SK-N-SH (cell line): ENCODE measurements around the gene ADAMTS2. TPM values are rescaled to one million over a fixed set of nuclear protein-coding genes. Genes with fewer than 3 reads are reported as not detected.

Source experiments
- CTCF ChIA-PET: fragments of 300-600, 350-600 bp; formaldehyde crosslinking; extraction: SDS; loops from one replicate; lab custom pipeline; 2021; lab: Yijun Ruan, JAX
- POLR2A ChIA-PET: fragments of 350-600 bp; sonication (Branson Sonifier 250); formaldehyde crosslinking; extraction: SDS; loops from one replicate; lab custom pipeline; 2020; ENCODE audit warnings: antibody characterized with exemption, inconsistent platforms; lab: Yijun Ruan, JAX
- DNase-seq: peaks from one replicate; pipeline ENCODE4 v3.0.0; 2012
- H2AFZ ChIP-seq: fragments of 200-600 bp; sonication (generic); 2 replicates; pipeline ENCODE4 v1.8.1; 2016; ENCODE audit warnings: antibody characterized with exemption, mild to moderate bottlenecking, low read depth
- H3F3A ChIP-seq: fragments of 200-600 bp; sonication (generic); replicated peaks from 2 replicates; pipeline ENCODE3; 2016; ENCODE audit warnings: antibody characterized with exemption, mild to moderate bottlenecking; ENCODE audit not compliant: insufficient read depth
- H3K27ac ChIP-seq, 2 experiments: fragments of 200-500 bp in 1 of 2; fragments of 200-600 bp in 1 of 2; sonication (Bioruptor generic) in 1 of 2; sonication (generic), shearing (Covaris generic) in 1 of 2; 2 replicates each; pipeline versions ENCODE4 v1.5.1 to v1.6.1; 2014 to 2016; ENCODE audit warnings: low read depth in 2 of 2, inconsistent platforms in 1 of 2, low read length in 1 of 2, mild to moderate bottlenecking in 1 of 2, mixed read lengths in 1 of 2
- H3K27me3 ChIP-seq: fragments of 200-600 bp; sonication (generic), shearing (Covaris generic); 2 replicates; pipeline ENCODE4 v1.6.1; 2016; ENCODE audit warnings: mixed run types; ENCODE audit not compliant: insufficient read depth
- H3K36me3 ChIP-seq, 2 experiments: fragments of 200-500 bp in 1 of 2; fragments of 200-600 bp in 1 of 2; sonication (Bioruptor generic) in 1 of 2; sonication (generic) in 1 of 2; replicated peaks in 1 of 2; 2 replicates each; pipeline versions ENCODE3 to v1.5.1; 2014 to 2016; ENCODE audit warnings: low read length in 1 of 2, mild to moderate bottlenecking in 1 of 2; ENCODE audit not compliant: insufficient read depth in 2 of 2, control insufficient read depth in 1 of 2
- H3K4me1 ChIP-seq, 2 experiments: fragments of 200-500 bp in 1 of 2; fragments of 200-600 bp in 1 of 2; sonication (Bioruptor generic) in 1 of 2; sonication (generic), shearing (Covaris generic) in 1 of 2; 2 replicates each; pipeline versions ENCODE4 v1.5.1 to v1.6.1; 2014 to 2016; ENCODE audit warnings: low read depth in 1 of 2, low read length in 1 of 2, mixed run types in 1 of 2; ENCODE audit not compliant: insufficient read depth in 2 of 2, control insufficient read depth in 1 of 2
- H3K4me2 ChIP-seq: fragments of 200-600 bp; sonication (generic), shearing (Covaris generic); 2 replicates; pipeline ENCODE4 v1.6.1; 2017; ENCODE audit warnings: mixed run types
- H3K4me3 ChIP-seq, 2 experiments: fragments of 200-500 bp in 1 of 2; fragments of 200-600 bp in 1 of 2; sonication (Bioruptor generic) in 1 of 2; sonication (generic), shearing (Covaris generic) in 1 of 2; 2 replicates each; pipeline versions ENCODE4 v1.5.1 to v1.8.1; 2014 to 2016; ENCODE audit warnings: low read depth in 2 of 2, inconsistent platforms in 1 of 2, low read length in 1 of 2, mild to moderate bottlenecking in 1 of 2, mixed read lengths in 1 of 2, moderate library complexity in 1 of 2
- H3K79me2 ChIP-seq: fragments of 200-600 bp; sonication (generic); 2 replicates; pipeline ENCODE4 v1.8.1; 2017; ENCODE audit warnings: mild to moderate bottlenecking; ENCODE audit not compliant: insufficient read depth
- H3K9ac ChIP-seq: fragments of 200-600 bp; sonication (generic); 2 replicates; pipeline ENCODE4 v1.6.1; 2017; ENCODE audit warnings: mixed run types
- H3K9me2 ChIP-seq: fragments of 200-600 bp; sonication (generic); 2 replicates; pipeline ENCODE4 v1.6.1; 2017; ENCODE audit warnings: mixed run types
- H3K9me3 ChIP-seq: fragments of 200-600 bp; sonication (generic); 2 replicates; pipeline ENCODE4 v1.6.1; 2017; ENCODE audit warnings: mixed run types, mild to moderate bottlenecking, moderate library complexity
- H4K20me1 ChIP-seq: fragments of 200-600 bp; sonication (generic); 2 replicates; pipeline ENCODE4 v1.6.1; 2017; ENCODE audit warnings: mild to moderate bottlenecking, mixed run types; ENCODE audit not compliant: insufficient read depth
- FOSL2 ChIP-seq: IDR thresholded peaks from 2 replicates; pipeline ENCODE4 v1.4.0; 2012; ENCODE audit warnings: low read depth, mild to moderate bottlenecking, moderate library complexity, borderline replicate concordance
- FOXJ3 ChIP-seq: sonication (generic); formaldehyde crosslinking; IDR thresholded peaks from 2 replicates; pipeline ENCODE4 v1.5.1; 2020; ENCODE audit warnings: mild to moderate bottlenecking, missing genetic modification reagents
- IRF3 ChIP-seq: fragments of 150-350 bp; IDR thresholded peaks from 2 replicates; pipeline ENCODE4 v1.6.1; 2016; ENCODE audit warnings: mild to moderate bottlenecking, low read depth, low read length
- MEF2A ChIP-seq: IDR thresholded peaks from 2 replicates; pipeline ENCODE4 v1.4.0; 2012; ENCODE audit warnings: low read depth, borderline replicate concordance
- MXI1 ChIP-seq: IDR thresholded peaks from 2 replicates; pipeline ENCODE4 v1.6.1; 2012; ENCODE audit warnings: mild to moderate bottlenecking, low read depth, low read length, improper control_type of control experiment
- NRF1 ChIP-seq: IDR thresholded peaks from 2 replicates; pipeline ENCODE4 v1.6.1; 2012; ENCODE audit warnings: low read depth, mild to moderate bottlenecking, low read length
- RAD21 ChIP-seq: IDR thresholded peaks from 2 replicates; pipeline ENCODE4 v1.6.1; 2012; ENCODE audit warnings: mild to moderate bottlenecking, low read length
- RCOR1 ChIP-seq: fragments of 150-350 bp; IDR thresholded peaks from 2 replicates; pipeline ENCODE4 v1.6.1; 2017; ENCODE audit warnings: antibody characterized with exemption, low read length
- SMC3 ChIP-seq: IDR thresholded peaks from 2 replicates; pipeline ENCODE4 v1.6.1; 2012; ENCODE audit warnings: low read depth, low read length, improper control_type of control experiment
- TCF12 ChIP-seq: IDR thresholded peaks from 2 replicates; pipeline ENCODE4 v1.4.0; 2012
- TEAD4 ChIP-seq: IDR thresholded peaks from 2 replicates; pipeline ENCODE4 v1.4.0; 2012; ENCODE audit warnings: mild to moderate bottlenecking, borderline replicate concordance; ENCODE audit not compliant: insufficient read depth
- USF2 ChIP-seq: fragments of 150-350 bp; IDR thresholded peaks from 2 replicates; pipeline ENCODE4 v1.6.1; 2017; ENCODE audit warnings: antibody characterized with exemption, low read length, low read depth, borderline replicate concordance
- YY1 ChIP-seq: IDR thresholded peaks from 2 replicates; pipeline ENCODE4 v1.4.0; 2012; ENCODE audit warnings: low read depth, mild to moderate bottlenecking
- WGBS: methylation state at CpG from one replicate; pipeline ENCODE4 v1.1.6; 2017; ENCODE audit warnings: low lambda C conversion rate; 5-methylcytosine and 5-hydroxymethylcytosine counted together
- polyA plus RNA-seq, 3 experiments: library from polyadenylated mRNA; depleted of rRNA; stranded (reverse); fragments of >200 nt; gene quantifications; 2 replicates each; pipeline ENCODE4 v1.2.3, GENCODE V29; 2012

The ADAMTS2 gene
- polyA plus RNA-seq, 1 of the 3 experiments (the other 2 are of a cell fraction) = 0.12 TPM

- H3K79me2 ChIP-seq = no peaks in the 10 kb centered on the region
- 45% methylated on average over 7 of the region's 12 CpGs for WGBS
- no peak overlapping the region for H3K9ac ChIP-seq
- no peaks in the 10 kb centered on the region for H3K9me3 ChIP-seq
- no peaks in the 10 kb centered on the region for H4K20me1 ChIP-seq
- H3F3A ChIP-seq = no peaks in the 10 kb centered on the region
- CTCF ChIA-PET = interaction anchor here (1.0 to 1.7 kb wide), 4 partner anchors 18 to 49 kb away, joined by 3 to 7 read pairs (median 4); no protein-coding TSS in a partner anchor
- H3K36me3 ChIP-seq = no peaks in the 10 kb centered on the region
- no peak for TF ChIP-seq MEF2A
- no peak for TF ChIP-seq RCOR1
- TF ChIP-seq YY1 = no peak
- TF ChIP-seq FOXJ3 (CRISPR knock-in tag) = no peak
- TF ChIP-seq USF2 = no peak
- TF ChIP-seq MXI1 = no peak
- no peak for TF ChIP-seq TEAD4
- TF ChIP-seq FOSL2 = no peak
- TF ChIP-seq SMC3 = no peak
- no peak for TF ChIP-seq RAD21
- TF ChIP-seq NRF1 = no peak
- no peak for TF ChIP-seq IRF3
- no peak for TF ChIP-seq TCF12
- TF ChIP-seq, all 33 proteins: peak for 0
- Histone ChIP-seq H3K9me2 (no peaks in the 10 kb centered on the region), H3K4me3 (no peak overlapping the region), H3K27ac (peak overlapping the region in 1 of 2 experiments; percentile 98; a peak in 2 of 4 replicates), H2AFZ (no peak overlapping the region), H3K4me2 (no peak overlapping the region), H3K4me1 (peaks cover 0 to 83% of the 10 kb centered on the region in 2 experiments; a peak in 2 of 4 replicates), H3K27me3 (no peaks in the 10 kb centered on the region)
- DNase-seq = no peak
- POLR2A ChIA-PET = interaction anchor here (0.6 kb wide), 1 partner anchor 62 kb away, joined by 4 read pairs; no protein-coding TSS in a partner anchor
These were observed 51.0 kb downstream of the ADAMTS2 start for GRCh38 chr5:179294131-179294780.
